HepG2 (cell line): ENCODE data around the gene ANXA5. TPM values are rescaled to one million over a fixed set of nuclear protein-coding genes. Genes with fewer than 3 reads are reported as not detected.

Experiments
- EED ChIP-seq: sonication (generic); formaldehyde crosslinking; IDR thresholded peaks from 2 replicates; pipeline ENCODE4 v1.5.0; 2020; ENCODE audit warnings: mild to moderate bottlenecking, missing genetic modification reagents
- IRX3 ChIP-seq: sonication (generic); formaldehyde crosslinking; IDR thresholded peaks from 2 replicates; pipeline ENCODE4 v1.8.1; 2023; ENCODE audit warnings: mild to moderate bottlenecking, low read depth, missing genetic modification reagents, borderline replicate concordance
- MXD4 ChIP-seq: IDR thresholded peaks from 2 replicates; pipeline ENCODE4 v1.6.1; 2016; ENCODE audit warnings: mild to moderate bottlenecking, missing biosample characterization, missing genetic modification reagents
- MYNN ChIP-seq: sonication (generic); formaldehyde crosslinking; IDR thresholded peaks from 2 replicates; pipeline ENCODE4 v1.4.0; 2020; ENCODE audit warnings: mild to moderate bottlenecking, low read depth, missing genetic modification reagents
- PHF21A ChIP-seq: sonication (generic); formaldehyde crosslinking; IDR thresholded peaks from 2 replicates; pipeline ENCODE4 v1.5.0; 2020; ENCODE audit warnings: mild to moderate bottlenecking, missing genetic modification reagents
- PHF5A ChIP-seq: IDR thresholded peaks from one replicate; pipeline ENCODE4 v1.6.1; 2018; ENCODE audit warnings: low read depth, missing genetic modification reagents; ENCODE audit not compliant: unreplicated experiment
- RBM22 ChIP-seq: fragments of 200-400 bp; formaldehyde crosslinking; optimal IDR thresholded peaks from 2 replicates; pipeline ENCODE3; 2017; ENCODE audit warnings: mild to moderate bottlenecking, low read length, moderate library complexity
- THAP11 ChIP-seq: IDR thresholded peaks from 2 replicates; pipeline ENCODE4 v1.6.1; 2016; ENCODE audit warnings: missing biosample characterization, missing genetic modification reagents
- ZNF329 ChIP-seq: sonication (generic); formaldehyde crosslinking; IDR thresholded peaks from 2 replicates; pipeline ENCODE4 v1.9.0; 2021; ENCODE audit warnings: low read depth, mild to moderate bottlenecking, missing genetic modification reagents
- ZNF33B ChIP-seq: sonication (generic); formaldehyde crosslinking; IDR thresholded peaks from 2 replicates; pipeline ENCODE4 v1.5.1; 2020; ENCODE audit warnings: mild to moderate bottlenecking, missing genetic modification reagents
- ZNF484 ChIP-seq: sonication (generic); formaldehyde crosslinking; IDR thresholded peaks from 2 replicates; pipeline ENCODE4 v1.5.1; 2020; ENCODE audit warnings: mild to moderate bottlenecking, low read depth, missing genetic modification reagents, borderline replicate concordance
- ZNF496 ChIP-seq: sonication (generic); formaldehyde crosslinking; IDR thresholded peaks from 2 replicates; pipeline ENCODE4 v1.8.1; 2023; ENCODE audit warnings: mild to moderate bottlenecking, moderate library complexity, missing genetic modification reagents; ENCODE audit not compliant: insufficient replicate concordance
- ZNF768 ChIP-seq: sonication (generic); formaldehyde crosslinking; IDR thresholded peaks from 2 replicates; pipeline ENCODE4 v1.4.0; 2020; ENCODE audit warnings: missing genetic modification reagents
- ZNF772 ChIP-seq: sonication (generic); formaldehyde crosslinking; IDR thresholded peaks from 2 replicates; pipeline ENCODE4 v1.5.0; 2020; ENCODE audit warnings: mild to moderate bottlenecking, missing genetic modification reagents
- polyA plus RNA-seq, 8 experiments: library from polyadenylated mRNA; depleted of rRNA in 3 of 8; stranded (reverse) in 7 of 8; unstranded in 1 of 8; fragments of >200 nt; fragmentation: Illumina TruSeq in 4 of 8; extraction: Trizol in 4 of 8; gene quantifications; 2 replicates each; pipeline versions ENCODE4 v1.2.1 to v1.2.3, GENCODE V29; 2011 to 2016; ENCODE audit warnings: low read depth in 4 of 8, missing spikeins in 1 of 8, mixed read lengths in 1 of 8; ENCODE audit not compliant: insufficient read depth in 1 of 8
- total RNA-seq, 5 experiments: library from RNA; depleted of rRNA; stranded (reverse); fragments of >200 nt; fragmentation: Illumina TruSeq; extraction: Trizol; gene quantifications; 2 replicates each; pipeline ENCODE4 v1.2.3, GENCODE V29; 2016; ENCODE audit warnings: low read depth in 1 of 5
- TF ChIP-seq, protein P1 (sequence below): IDR thresholded peaks from 2 replicates; pipeline ENCODE4 v1.6.1; 2016; ENCODE audit warnings: missing compliant biosample characterization, missing genetic modification reagents, borderline replicate concordance
- TF ChIP-seq, protein P2 (sequence below): IDR thresholded peaks from 2 replicates; pipeline ENCODE4 v1.6.1; 2016; ENCODE audit warnings: mild to moderate bottlenecking
- TF ChIP-seq, protein P3 (sequence below): IDR thresholded peaks from 2 replicates; pipeline ENCODE4 v1.6.1; 2016; ENCODE audit warnings: missing biosample characterization, missing genetic modification reagents, low read depth
- TF ChIP-seq, protein P4 (sequence below): IDR thresholded peaks from 2 replicates; pipeline ENCODE4 v1.6.1; 2012; ENCODE audit warnings: inconsistent platforms
- TF ChIP-seq, protein P5 (sequence below): sonication (generic); formaldehyde crosslinking; IDR thresholded peaks from 2 replicates; pipeline ENCODE4 v1.9.0; 2021; ENCODE audit warnings: missing genetic modification reagents, borderline replicate concordance
- TF ChIP-seq, protein P6 (sequence below): sonication (generic); formaldehyde crosslinking; IDR thresholded peaks from 2 replicates; pipeline ENCODE4 v1.4.0; 2020; ENCODE audit warnings: missing genetic modification reagents
- TF ChIP-seq, protein P7 (sequence below): sonication (generic); formaldehyde crosslinking; IDR thresholded peaks from 2 replicates; pipeline ENCODE4 v1.5.0; 2020; ENCODE audit warnings: missing genetic modification reagents

ANXA5 gene
- total and polyA plus RNA-seq, 2 of the 13 experiments (the other 11 are each of a cell fraction or from before 2014, with no cell fraction given), result 209 to 342 TPM

DNA sequence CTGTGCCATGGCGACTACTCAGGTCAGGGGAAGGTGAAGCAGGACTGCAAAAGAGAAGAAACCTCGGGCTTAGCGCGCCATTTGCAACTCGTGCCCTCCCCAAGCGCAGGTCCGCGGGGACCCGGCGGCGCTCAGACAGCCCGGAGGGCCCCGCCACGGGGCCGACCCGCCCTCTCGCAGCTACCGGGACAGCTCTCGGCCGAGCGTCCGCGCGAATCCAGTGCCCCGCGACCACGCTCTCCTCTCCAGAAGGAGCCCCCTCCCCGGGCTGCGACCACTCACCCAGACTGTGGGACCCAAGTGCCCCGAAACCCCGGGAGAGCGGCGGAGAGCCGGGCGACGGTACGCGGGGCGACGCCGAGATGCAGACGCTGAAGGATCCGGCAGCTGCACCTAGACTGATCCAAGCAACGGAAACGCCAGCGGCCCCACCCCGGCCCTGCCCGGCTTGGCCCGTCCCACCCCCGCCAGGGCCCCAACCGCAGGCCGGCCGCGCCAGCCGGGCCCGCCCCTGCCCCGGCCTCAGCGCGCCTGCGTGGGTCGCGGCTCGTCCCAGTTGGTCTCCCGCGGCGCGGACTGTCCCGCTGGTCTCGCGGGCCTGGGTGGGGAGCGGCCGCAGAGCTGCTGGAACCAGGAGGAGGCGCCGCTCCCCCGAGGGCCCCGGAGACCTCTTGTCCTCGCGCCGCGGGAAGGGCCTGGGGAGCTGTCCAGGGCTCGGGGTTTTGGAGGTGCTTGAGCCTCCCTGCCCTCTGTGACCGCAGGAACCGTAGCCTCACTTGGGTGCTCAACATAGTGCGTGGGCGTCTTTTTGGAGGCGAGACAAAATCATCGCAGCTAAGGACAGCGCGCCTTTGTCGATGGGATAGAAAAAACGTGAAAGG lies at the start of gene ANXA5 (continued):
- TF ChIP-seq MYNN (CRISPR knock-in tag) (no peak), RBM22 (no peak), MXD4 (0 out of 2 replicates have a peak, but pooled peaks have one; percentile 11), ZNF484 (no peak), EED (no peak), PHF21A (CRISPR knock-in tag) (peak; percentile 40; the same call in 1 of the 2 replicates), ZNF768 (CRISPR knock-in tag) (no peak; the same call in 1 of the 2 replicates), PHF5A (no peak), ZNF496 (CRISPR knock-in tag) (no peak), ZNF33B (CRISPR knock-in tag) (peak; percentile 80), ZNF329 (CRISPR knock-in tag) (no peak; the same call in 1 of the 2 replicates), IRX3 (CRISPR knock-in tag) (no peak), THAP11 (CRISPR knock-in tag) (0 out of 2 replicates have a peak, but pooled peaks have one; percentile 18), ZNF772 (CRISPR knock-in tag) (peak; percentile 66; the same call in 1 of the 2 replicates)
- TF ChIP-seq, protein P1, sequence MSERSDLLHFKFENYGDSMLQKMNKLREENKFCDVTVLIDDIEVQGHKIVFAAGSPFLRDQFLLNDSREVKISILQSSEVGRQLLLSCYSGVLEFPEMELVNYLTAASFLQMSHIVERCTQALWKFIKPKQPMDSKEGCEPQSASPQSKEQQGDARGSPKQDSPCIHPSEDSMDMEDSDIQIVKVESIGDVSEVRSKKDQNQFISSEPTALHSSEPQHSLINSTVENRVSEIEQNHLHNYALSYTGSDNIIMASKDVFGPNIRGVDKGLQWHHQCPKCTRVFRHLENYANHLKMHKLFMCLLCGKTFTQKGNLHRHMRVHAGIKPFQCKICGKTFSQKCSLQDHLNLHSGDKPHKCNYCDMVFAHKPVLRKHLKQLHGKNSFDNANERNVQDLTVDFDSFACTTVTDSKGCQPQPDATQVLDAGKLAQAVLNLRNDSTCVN (CRISPR knock-in tag), result no peak; the same call in 1 of the 2 replicates
- TF ChIP-seq, protein P2, sequence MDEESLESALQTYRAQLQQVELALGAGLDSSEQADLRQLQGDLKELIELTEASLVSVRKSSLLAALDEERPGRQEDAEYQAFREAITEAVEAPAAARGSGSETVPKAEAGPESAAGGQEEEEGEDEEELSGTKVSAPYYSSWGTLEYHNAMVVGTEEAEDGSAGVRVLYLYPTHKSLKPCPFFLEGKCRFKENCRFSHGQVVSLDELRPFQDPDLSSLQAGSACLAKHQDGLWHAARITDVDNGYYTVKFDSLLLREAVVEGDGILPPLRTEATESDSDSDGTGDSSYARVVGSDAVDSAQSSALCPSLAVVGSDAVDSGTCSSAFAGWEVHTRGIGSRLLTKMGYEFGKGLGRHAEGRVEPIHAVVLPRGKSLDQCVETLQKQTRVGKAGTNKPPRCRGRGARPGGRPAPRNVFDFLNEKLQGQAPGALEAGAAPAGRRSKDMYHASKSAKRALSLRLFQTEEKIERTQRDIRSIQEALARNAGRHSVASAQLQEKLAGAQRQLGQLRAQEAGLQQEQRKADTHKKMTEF, result peak; percentile 51; the same call in 1 of the 2 replicates
- TF ChIP-seq, protein P3, sequence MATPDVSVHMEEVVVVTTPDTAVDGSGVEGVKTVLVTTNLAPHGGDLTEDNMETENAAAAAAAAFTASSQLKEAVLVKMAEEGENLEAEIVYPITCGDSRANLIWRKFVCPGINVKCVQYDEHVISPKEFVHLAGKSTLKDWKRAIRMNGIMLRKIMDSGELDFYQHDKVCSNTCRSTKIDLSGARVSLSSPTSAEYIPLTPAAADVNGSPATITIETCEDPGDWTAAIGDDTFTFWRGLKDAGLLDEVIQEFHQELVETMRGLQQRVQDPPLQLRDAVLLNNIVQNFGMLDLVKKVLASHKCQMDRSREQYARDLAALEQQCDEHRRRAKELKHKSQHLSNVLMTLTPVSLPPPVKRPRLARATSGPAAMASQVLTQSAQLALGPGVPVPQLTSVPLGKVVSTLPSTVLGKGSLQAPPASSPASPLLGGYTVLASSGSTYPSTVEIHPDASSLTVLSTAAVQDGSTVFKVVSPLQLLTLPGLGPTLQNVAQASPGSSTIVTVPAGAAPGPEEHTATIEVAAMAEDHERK (CRISPR knock-in tag), result no peak
- TF ChIP-seq, protein P4, sequence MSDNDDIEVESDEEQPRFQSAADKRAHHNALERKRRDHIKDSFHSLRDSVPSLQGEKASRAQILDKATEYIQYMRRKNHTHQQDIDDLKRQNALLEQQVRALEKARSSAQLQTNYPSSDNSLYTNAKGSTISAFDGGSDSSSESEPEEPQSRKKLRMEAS, result peak; percentile 35
- TF ChIP-seq, protein P5, sequence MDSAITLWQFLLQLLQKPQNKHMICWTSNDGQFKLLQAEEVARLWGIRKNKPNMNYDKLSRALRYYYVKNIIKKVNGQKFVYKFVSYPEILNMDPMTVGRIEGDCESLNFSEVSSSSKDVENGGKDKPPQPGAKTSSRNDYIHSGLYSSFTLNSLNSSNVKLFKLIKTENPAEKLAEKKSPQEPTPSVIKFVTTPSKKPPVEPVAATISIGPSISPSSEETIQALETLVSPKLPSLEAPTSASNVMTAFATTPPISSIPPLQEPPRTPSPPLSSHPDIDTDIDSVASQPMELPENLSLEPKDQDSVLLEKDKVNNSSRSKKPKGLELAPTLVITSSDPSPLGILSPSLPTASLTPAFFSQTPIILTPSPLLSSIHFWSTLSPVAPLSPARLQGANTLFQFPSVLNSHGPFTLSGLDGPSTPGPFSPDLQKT, result no peak
- TF ChIP-seq, protein P6, sequence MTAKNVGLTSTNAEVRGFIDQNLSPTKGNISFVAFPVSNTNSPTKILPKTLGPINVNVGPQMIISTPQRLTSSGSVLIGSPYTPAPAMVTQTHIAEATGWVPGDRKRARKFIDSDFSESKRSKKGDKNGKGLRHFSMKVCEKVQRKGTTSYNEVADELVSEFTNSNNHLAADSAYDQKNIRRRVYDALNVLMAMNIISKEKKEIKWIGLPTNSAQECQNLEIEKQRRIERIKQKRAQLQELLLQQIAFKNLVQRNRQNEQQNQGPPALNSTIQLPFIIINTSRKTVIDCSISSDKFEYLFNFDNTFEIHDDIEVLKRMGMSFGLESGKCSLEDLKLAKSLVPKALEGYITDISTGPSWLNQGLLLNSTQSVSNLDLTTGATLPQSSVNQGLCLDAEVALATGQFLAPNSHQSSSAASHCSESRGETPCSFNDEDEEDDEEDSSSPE (CRISPR knock-in tag), result 0 out of 2 replicates have a peak, but pooled peaks have one; percentile 23
- TF ChIP-seq, protein P7, sequence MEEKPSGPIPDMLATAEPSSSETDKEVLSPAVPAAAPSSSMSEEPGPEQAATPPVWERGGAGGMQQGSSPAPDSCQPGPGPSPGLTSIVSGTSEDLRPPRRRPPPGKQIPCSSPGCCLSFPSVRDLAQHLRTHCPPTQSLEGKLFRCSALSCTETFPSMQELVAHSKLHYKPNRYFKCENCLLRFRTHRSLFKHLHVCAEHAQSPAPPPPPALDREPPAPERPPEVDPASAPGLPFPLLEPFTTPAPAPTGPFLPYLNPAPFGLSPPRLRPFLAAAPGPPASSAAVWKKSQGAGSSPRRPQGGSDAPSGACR (CRISPR knock-in tag), result no peak
